SKM-1 (cell line): Measurements from ENCODE around the gene EGFL6.
"Not testable (repeated sequence)": the region's sequence is repeated elsewhere in the genome, so short reads cannot be mapped to it uniquely, and the experiment has no call there.

Experiments
- DNase-seq: peaks from one replicate; lab custom pipeline; 2025; ENCODE audit not compliant: unreplicated experiment; lab: John Stamatoyannopoulos, UW

Gene EGFL6

DNA sequence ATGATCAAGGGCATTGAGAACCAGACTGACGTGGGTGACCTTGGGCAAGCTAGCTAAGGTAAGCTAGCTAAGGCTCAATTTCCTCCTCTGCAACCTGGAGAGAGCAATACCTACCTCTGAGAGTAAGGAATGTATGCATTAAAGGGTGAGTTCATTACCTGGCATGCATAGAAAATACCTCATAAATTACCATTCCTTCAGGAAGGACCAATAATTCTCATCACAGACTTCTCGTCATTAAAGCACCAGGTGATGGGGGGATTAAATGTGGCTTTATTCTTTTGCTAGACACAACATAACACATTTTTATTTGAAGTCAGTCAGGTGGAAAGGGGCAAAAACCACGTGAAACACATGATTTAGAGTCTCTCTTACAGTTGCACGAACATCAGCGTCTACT lies 21.5 kb downstream of the EGFL6 start:
- no peak for DNase-seq

GRCh38 chrX:13597874-13598273 lies 28.5 kb downstream of the EGFL6 start:
- no peak for DNase-seq

GRCh38 chrX:13598877-13599276 lies 29.5 kb downstream of the EGFL6 start:
- no peak for DNase-seq

GRCh38 chrX:13599491-13599890 lies 30.1 kb downstream of the EGFL6 start:
- DNase-seq = no peak

GRCh38 chrX:13605611-13606010 lies 36.2 kb downstream of the EGFL6 start:
- no peak for DNase-seq

DNA sequence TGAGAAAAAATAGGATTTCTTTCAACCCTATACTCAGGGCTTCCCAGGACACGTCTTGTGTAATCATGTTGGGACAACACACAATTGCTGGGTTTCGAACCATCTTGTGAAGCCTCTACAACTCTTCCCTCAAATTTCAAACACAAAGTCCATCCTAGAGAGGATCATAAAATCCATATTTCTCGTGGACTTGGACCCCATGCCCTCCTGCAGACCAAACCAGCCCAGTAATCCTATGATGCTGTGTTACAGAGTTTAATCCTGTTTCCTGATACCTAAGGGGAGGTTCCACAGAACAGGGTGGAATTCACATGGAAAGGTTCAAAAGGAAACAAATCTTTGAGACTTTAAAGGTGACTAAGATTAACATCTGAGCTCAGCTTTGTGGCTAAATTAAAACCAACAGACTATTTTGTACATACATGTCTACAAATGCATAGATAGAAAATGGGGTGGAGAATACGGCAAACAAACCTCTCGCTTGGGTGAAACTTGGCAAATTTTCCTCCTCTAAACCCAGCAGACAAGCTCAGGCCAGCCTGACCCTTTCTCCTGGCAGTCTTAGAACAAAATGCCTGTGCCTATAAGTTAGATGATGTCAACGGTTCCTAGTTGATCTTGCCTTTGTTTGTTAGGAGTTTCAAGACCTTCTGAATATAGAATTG lies 38.1 kb downstream of the EGFL6 start:
- no peak for DNase-seq

- DNase-seq = no peak
These were observed 38.6 kb downstream of the EGFL6 start for GRCh38 chrX:13607996-13608365.

DNA sequence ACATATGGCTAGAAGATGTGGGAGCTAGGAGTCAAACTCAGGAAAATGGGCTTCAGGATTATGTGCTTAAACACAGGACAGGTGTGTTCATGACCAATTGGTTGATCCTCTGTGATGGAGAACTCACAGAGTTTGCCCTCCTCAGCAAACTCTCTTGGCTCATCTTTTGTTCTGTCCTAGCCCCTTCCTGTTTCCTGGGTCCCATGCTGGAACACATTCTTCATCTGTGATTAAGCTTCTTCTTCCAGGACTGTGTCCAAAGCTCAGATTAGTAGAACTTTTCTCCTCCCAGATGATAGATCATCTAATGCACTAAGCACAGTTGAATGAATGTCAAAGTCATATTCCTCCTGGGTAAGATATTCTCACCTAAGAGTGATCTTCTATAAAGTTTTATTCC lies 44.8 kb downstream of the EGFL6 start:
- no peak for DNase-seq

GRCh38 chrX:13620207-13620606 lies 50.8 kb downstream of the EGFL6 start:
- no peak for DNase-seq

- DNase-seq = no peak
These were observed 53.1 kb downstream of the EGFL6 start for GRCh38 chrX:13622401-13622964.

DNA sequence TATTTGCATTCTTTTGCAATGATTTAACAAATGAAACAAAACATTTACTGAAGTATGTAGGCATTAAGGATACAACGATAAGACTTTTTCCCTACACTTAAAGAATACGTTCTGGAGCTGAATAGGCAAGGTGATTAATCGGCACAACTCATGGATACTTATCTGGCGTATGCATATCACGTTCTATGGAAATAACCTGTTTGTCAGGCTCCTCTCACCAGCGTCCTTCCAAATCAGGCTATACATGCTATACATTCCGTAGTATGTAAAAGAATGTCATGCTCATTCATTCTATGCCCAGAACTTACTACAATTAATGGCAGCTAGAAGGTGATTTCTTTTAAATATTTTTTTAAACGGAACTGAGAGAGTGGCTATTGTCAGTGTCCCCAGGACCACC lies 57.9 kb downstream of the EGFL6 start:
- no peak for DNase-seq

- not testable (repeated sequence) for DNase-seq
These were observed 67.8 kb downstream of the EGFL6 start for GRCh38 chrX:13637224-13637623.

DNA sequence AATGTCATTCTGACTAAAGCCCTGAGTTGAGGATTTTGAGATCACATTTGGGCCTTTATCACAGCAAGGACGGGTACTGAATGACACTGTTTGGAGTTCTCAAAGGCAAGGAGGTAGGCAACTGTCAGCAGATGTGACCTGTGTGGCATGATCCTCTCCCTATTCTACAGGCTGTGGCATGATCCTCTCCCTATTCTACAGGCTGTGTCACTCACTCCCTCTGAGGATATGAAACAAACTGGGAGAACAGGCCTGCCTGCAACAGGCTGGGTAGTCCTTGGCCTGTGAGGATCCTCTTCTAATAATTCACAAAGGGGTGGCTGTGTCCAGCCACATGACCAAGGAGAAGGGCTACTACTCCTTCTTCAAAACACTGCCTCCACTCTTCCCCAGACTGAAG lies 68.6 kb downstream of the EGFL6 start:
- no peak for DNase-seq

GRCh38 chrX:13638826-13639225 lies 69.4 kb downstream of the EGFL6 start:
- no peak for DNase-seq

DNA sequence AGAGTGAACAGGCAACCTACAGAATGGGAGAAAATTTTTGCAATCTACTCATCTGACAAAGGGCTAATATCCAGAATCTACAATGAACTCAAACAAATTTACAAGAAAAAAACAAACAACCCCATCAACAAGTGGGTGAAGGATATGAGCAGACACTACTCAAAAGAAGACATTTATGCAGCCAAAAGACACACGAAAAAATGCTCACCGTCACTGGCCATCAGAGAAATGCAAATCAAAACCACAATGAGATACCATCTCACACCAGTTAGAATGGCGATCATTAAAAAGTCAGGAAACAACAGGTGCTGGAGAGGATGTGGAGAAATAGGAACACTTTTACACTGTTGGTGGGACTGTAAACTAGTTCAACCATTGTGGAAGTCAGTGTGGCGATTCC lies 72.3 kb downstream of the EGFL6 start:
- not testable (repeated sequence) for DNase-seq

GRCh38 chrX:13645464-13646153 lies 76.2 kb downstream of the EGFL6 start:
- DNase-seq = no peak

GRCh38 chrX:13646154-13646549 lies 76.8 kb downstream of the EGFL6 start:
- no peak for DNase-seq

DNA sequence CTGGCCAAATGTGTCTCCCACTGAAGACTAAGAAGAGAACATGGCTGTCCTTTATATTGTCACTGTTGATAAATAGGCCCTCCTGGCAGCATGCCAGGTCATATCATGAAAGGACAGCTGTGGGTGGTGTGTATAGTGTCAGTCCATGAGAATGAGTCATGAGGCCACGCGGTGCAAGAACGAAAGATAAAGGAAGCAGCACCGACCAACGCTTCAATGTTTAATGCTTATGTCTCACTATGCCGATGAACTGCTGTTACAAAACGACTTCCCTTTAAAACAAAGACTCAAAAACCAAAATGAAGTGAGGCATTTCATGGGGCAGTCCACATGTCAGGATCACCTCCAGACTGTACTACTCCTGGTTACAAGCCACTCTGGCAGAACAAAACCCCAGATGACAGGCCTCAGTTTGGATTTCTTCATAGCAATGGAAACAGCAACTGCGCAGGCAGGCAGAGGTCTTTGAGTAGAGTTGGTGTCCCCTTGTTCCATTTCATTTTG lies 78.4 kb downstream of the EGFL6 start:
- no peak for DNase-seq

DNA sequence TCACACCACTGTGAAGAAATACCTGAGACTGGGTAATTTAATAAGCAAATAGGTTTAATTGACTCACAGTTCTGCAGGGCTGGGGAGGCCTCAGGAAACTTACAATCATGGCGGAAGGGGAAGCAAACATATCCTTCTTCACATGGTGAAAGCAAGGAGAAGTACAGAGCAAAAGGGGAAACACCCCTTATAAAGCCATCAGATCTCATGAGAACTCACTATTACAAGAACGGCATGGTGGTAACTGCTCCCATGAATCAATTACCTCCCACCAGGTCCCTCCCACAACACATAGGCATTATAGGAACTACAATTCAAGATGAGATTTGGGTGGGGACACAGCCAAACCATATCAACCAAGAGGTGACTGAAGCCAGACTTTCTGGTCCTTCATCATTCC lies 78.9 kb downstream of the EGFL6 start:
- not testable (repeated sequence) for DNase-seq

DNA sequence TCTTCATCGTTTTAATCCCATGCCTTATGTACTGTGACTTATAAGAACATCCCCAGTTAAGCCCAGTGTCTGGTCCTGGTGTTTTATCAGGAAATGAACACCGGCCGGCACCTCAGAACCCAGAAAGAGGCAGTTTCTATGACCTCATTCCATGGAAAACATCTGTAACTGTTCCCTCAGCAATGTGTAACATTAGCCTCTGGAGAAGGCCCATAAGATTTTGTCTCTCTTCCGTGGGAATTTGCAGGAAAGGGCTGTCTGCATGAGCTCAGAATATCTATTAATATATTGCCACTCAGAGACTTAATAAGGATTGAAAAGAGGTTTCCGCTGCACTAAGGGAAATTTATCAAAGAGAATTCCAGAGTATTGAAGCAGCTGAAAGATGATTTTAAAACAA lies 80.4 kb downstream of the EGFL6 start:
- DNase-seq = no peak

GRCh38 chrX:13650318-13650717 lies 80.9 kb downstream of the EGFL6 start:
- no peak for DNase-seq

GRCh38 chrX:13651150-13651549 lies 81.7 kb downstream of the EGFL6 start:
- DNase-seq = no peak
